Cardiac muscle cell (in vitro differentiated cells and primary cell): ENCODE results near the gene DMRTB1. TPM values are rescaled to one million over a fixed set of nuclear protein-coding genes. Genes with fewer than 3 reads are reported as not detected.

Experiments used
- DNase-seq, 2 donors: peaks; one replicate each; pipeline versions ENCODE4 v3.0.0 to v3.0.0-alpha.2; 2010 to 2017; ENCODE audit warnings: low read depth in 1 of 2, low spot score in 1 of 2
- H3K27ac ChIP-seq: fragments of 200-600 bp; sonication (generic); 2 replicates; pipeline ENCODE4 v1.5.1; 2016
- H3K27me3 ChIP-seq: fragments of 200-600 bp; sonication (generic); 2 replicates; pipeline ENCODE4 v1.6.0; 2016; ENCODE audit warnings: control low read depth
- H3K36me3 ChIP-seq: fragments of 200-600 bp; sonication (generic); 2 replicates; pipeline ENCODE4 v1.5.1; 2016; ENCODE audit warnings: control low read depth
- H3K4me1 ChIP-seq: fragments of 200-600 bp; sonication (generic); 2 replicates; pipeline ENCODE4 v1.8.1; 2017; ENCODE audit warnings: low read depth, mild to moderate bottlenecking, mixed run types
- H3K4me3 ChIP-seq: fragments of 200-600 bp; sonication (generic); 2 replicates; pipeline ENCODE4 v1.5.1; 2016; ENCODE audit warnings: mild to moderate bottlenecking
- H3K9me3 ChIP-seq: fragments of 200-600 bp; sonication (generic); 2 replicates; pipeline ENCODE4 v1.5.1; 2017; ENCODE audit warnings: low read depth, mild to moderate bottlenecking, control low read depth
- CTCF ChIP-seq: IDR thresholded peaks from 2 replicates; pipeline ENCODE4 v1.5.1; 2012; ENCODE audit warnings: low read depth, mild to moderate bottlenecking, low read length
- polyA plus RNA-seq: library from polyadenylated mRNA; unstranded; fragments of >200 nt; fragmentation: Nextera tagmentation; extraction: Ambion mirVana; gene quantifications from 2 replicates; pipeline ENCODE4 v1.2.1, GENCODE V29; 2016
- total RNA-seq: library from RNA; depleted of rRNA; stranded (reverse); fragments of >200 nt; gene quantifications from 2 replicates; pipeline ENCODE4 v1.2.3, GENCODE V29; 2016

Gene DMRTB1
- total and polyA plus RNA-seq, 2 experiments from 2014 or later, result not detected

- Histone ChIP-seq H3K27ac (no peak overlapping the region), H3K27me3 (no peaks in the 10 kb centered on the region), H3K36me3 (no peaks in the 10 kb centered on the region), H3K9me3 (no peaks in the 10 kb centered on the region), H3K4me1 (no peaks in the 10 kb centered on the region), H3K4me3 (no peak overlapping the region)
- TF ChIP-seq CTCF, result no peak
- DNase-seq, result no peak
These were observed 3.7 kb upstream of the DMRTB1 start for GRCh38 chr1:53455364-53455991.

GRCh38 chr1:53458634-53459033 lies 565 bp upstream of the DMRTB1 start:
- no peak for DNase-seq
- Histone ChIP-seq H3K4me1 (peaks cover 10% of the 10 kb centered on the region), H3K36me3 (no peaks in the 10 kb centered on the region), H3K9me3 (no peaks in the 10 kb centered on the region), H3K27ac (no peak overlapping the region), H3K27me3 (no peaks in the 10 kb centered on the region), H3K4me3 (no peak overlapping the region)
- TF ChIP-seq CTCF, result no peak

GRCh38 chr1:53460211-53460634 lies 1.0 kb downstream of the DMRTB1 start:
- H3K4me1 ChIP-seq, result peaks cover 10% of the 10 kb centered on the region
- no peak overlapping the region for H3K4me3 ChIP-seq
- no peak overlapping the region for H3K27ac ChIP-seq
- no peaks in the 10 kb centered on the region for H3K36me3 ChIP-seq
- TF ChIP-seq CTCF, result no peak
- H3K27me3 ChIP-seq, result no peaks in the 10 kb centered on the region
- no peak for DNase-seq
- no peaks in the 10 kb centered on the region for H3K9me3 ChIP-seq

DNA sequence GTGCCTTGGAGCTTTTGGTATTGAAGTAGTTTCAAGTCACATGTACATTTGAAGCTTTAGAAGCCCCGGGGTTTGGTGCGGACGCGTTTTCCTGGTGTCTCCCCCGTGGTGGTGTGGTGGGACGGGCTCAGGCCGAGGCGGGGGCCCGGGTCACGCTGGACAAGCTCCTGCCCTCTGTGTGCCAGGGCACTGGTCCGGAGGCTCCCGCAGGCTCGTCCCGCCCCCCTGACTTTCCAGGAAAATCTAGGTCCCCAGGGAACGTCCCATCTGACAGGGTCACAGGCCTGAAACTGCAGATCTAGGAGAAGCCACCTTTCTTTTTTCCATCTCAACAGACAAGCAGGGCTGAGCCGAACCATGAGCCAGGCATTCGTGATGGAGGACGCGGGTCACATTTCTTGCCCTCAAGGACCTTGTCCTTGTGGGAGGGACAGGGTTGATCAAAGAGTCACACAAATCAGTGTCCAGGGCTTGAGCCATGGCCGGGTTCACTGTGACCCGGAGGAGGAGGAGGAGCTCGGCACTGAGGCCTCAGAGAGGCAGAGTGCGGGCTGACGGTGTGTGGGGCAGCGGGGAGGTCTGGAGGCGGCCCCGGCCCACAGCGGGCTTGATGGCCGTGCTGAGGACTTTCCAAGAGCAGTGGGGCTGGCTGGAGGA lies 1.6 kb downstream of the DMRTB1 start:
- Histone ChIP-seq H3K27ac (no peak overlapping the region), H3K9me3 (no peaks in the 10 kb centered on the region), H3K4me3 (no peak overlapping the region), H3K4me1 (peaks cover 10% of the 10 kb centered on the region), H3K27me3 (no peaks in the 10 kb centered on the region), H3K36me3 (no peaks in the 10 kb centered on the region)
- no peak for TF ChIP-seq CTCF
- no peak for DNase-seq

- peaks cover 10% of the 10 kb centered on the region for H3K4me1 ChIP-seq
- H3K4me3 ChIP-seq, result no peak overlapping the region
- H3K27ac ChIP-seq, result no peak overlapping the region
- TF ChIP-seq CTCF, result no peak
- no peaks in the 10 kb centered on the region for H3K9me3 ChIP-seq
- H3K27me3 ChIP-seq, result no peaks in the 10 kb centered on the region
- no peak for DNase-seq
- no peaks in the 10 kb centered on the region for H3K36me3 ChIP-seq
These were observed 2.3 kb downstream of the DMRTB1 start for GRCh38 chr1:53461323-53462044.
